Right atrium auricular region (tissue), 2 donors: Measurements from ENCODE around the gene CNOT4. TPM values are rescaled to one million over a fixed set of nuclear protein-coding genes. Genes with fewer than 3 reads are reported as not detected.
"Not testable (repeated sequence)": the region's sequence is repeated elsewhere in the genome, so short reads cannot be mapped to it uniquely, and the experiment has no call there.

Experiments
- DNase-seq: peaks from one replicate; pipeline ENCODE4 v3.0.0-alpha.2; 2019; ENCODE audit warnings: low spot score
- H3K27ac ChIP-seq, 2 donors: fragments of 200-600 bp; sonication (generic); 1 replicate in 1 of 2; 2 replicates in 1 of 2; pipeline ENCODE4 v1.5.1; 2016 to 2019
- H3K27me3 ChIP-seq, 2 donors: fragments of 200-600 bp; sonication (generic); one replicate each; pipeline versions ENCODE4 v1.5.1 to v1.6.0; 2017 to 2019
- H3K36me3 ChIP-seq: fragments of 200-600 bp; sonication (generic); one replicate; pipeline ENCODE4 v1.5.1; 2016
- H3K4me1 ChIP-seq, 2 donors: fragments of 200-600 bp; sonication (generic); one replicate each; pipeline versions ENCODE4 v1.5.1 to v1.6.0; 2017 to 2019
- H3K4me3 ChIP-seq, 2 donors: fragments of 200-600 bp; sonication (generic); 1 replicate in 1 of 2; 2 replicates in 1 of 2; pipeline ENCODE4 v1.5.1; 2017 to 2019; ENCODE audit warnings: mild to moderate bottlenecking in 1 of 2, moderate library complexity in 1 of 2
- H3K9me3 ChIP-seq, 2 donors: fragments of 200-600 bp; sonication (generic); one replicate each; pipeline ENCODE4 v1.5.1; 2019
- total RNA-seq, 2 donors: library from RNA; depleted of rRNA; stranded (reverse); fragments of >200 nt; gene quantifications; one replicate each; pipeline ENCODE4 v1.1.0, GENCODE V29; 2016
- TF ChIP-seq, protein P1 (sequence below), 2 donors: fragments of 200-600 bp; sonication (generic); IDR thresholded peaks; one replicate each; pipeline ENCODE4 v1.5.1; 2019; ENCODE audit warnings: antibody characterized with exemption in 2 of 2

CNOT4 gene
- total RNA-seq, 2 donors from 2014 or later, result 23.3 to 25.3 TPM

DNA sequence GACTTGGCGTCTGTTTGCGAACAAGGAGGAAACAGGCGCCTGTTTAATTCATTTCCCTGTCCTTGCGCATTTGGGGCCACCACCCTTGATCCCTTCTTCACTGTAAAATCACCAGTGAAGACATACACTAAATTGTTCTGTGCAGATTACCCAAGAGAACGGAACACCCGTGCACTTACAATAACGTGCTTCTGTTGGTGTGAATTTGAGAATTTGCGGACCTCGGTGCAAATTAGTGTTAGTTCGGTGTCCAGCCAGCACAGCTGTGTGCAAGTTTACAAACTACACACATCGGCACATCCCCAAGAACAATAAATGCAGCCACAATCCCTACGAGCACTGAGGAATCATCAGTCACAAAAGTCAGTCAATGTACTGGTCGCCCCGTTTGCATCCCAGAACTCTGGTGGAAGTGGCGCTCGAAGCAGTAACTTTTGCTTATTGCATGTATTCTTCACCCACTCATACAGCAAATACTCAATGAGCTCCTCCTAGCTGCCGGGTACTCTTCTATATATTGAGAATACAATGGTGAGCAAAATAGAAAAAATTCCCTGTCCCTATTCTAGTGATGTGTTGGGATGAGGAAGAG, 786 bp upstream of the CNOT4 start:
- Histone ChIP-seq H3K27ac (peak overlapping the region; percentile 38 to 95), H3K4me3 (peak overlapping the region; percentile 78 to 86), H3K36me3 (no peaks in the 10 kb centered on the region), H3K9me3 (no peaks in the 10 kb centered on the region), H3K4me1 (peaks cover 0 to 25% of the 10 kb centered on the region in 2 donors), H3K27me3 (no peaks in the 10 kb centered on the region)
- DNase-seq, result no peak
- TF ChIP-seq, protein P1, sequence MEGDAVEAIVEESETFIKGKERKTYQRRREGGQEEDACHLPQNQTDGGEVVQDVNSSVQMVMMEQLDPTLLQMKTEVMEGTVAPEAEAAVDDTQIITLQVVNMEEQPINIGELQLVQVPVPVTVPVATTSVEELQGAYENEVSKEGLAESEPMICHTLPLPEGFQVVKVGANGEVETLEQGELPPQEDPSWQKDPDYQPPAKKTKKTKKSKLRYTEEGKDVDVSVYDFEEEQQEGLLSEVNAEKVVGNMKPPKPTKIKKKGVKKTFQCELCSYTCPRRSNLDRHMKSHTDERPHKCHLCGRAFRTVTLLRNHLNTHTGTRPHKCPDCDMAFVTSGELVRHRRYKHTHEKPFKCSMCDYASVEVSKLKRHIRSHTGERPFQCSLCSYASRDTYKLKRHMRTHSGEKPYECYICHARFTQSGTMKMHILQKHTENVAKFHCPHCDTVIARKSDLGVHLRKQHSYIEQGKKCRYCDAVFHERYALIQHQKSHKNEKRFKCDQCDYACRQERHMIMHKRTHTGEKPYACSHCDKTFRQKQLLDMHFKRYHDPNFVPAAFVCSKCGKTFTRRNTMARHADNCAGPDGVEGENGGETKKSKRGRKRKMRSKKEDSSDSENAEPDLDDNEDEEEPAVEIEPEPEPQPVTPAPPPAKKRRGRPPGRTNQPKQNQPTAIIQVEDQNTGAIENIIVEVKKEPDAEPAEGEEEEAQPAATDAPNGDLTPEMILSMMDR (IDR thresholded peaks at IDR 0.05), result peak in 1 of 2 donors; percentile 26

DNA sequence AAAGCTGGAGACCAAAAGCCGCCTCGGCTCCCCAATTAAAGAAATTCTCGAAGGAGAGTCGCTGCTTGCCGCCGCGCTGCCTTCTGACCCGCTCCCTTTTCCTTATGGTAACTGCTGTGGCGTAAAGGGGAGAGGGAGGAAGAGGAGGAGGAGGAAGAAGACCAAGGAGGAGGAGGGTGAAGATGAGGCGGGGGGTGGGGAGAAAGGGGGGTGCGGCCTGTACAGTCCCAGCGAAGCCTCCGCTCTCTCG, 388 bp downstream of the CNOT4 start:
- Histone ChIP-seq H3K27me3 (no peaks in the 10 kb centered on the region), H3K27ac (peak overlapping the region; percentile 92 to 95), H3K9me3 (no peaks in the 10 kb centered on the region), H3K4me1 (peaks cover 0 to 25% of the 10 kb centered on the region in 2 donors), H3K36me3 (no peaks in the 10 kb centered on the region), H3K4me3 (peak overlapping the region; percentile 78 to 86)
- DNase-seq, result no peak
- TF ChIP-seq, protein P1 (IDR thresholded peaks at IDR 0.05), result no peak

DNA sequence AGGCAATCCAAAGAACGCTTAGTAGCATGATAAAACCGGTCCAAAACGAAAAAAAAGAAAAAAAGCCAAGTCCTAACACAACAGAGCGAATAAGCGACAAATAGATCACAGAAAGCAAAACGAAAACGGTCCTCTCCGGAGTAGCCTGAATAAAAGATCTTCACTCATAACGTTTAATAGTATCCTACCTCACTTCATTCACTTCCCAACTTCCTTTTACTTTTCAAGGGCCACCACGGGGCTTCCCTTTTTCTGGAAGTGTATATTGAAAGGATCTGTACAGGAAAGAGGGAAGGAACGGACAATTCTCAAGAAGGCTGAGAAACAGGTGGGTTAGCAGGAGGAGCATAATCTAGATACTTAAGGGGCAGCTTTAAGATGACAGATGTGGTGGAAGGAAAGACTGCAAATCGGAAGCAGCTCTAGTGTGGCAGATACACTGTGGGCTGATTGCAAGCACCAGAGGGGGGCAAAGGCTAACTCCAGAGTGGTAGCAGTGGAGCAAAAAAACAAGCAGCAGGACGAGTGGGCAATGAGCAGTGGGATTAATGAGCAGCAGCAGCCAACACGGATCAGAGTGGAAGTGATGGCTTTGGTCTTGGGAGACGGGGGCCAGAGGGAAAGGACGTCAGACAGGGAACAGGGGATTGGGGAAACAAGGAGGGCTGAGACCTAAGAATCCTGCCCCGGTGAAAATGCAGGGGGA, 866 bp downstream of the CNOT4 start:
- DNase-seq, result no peak
- peak overlapping the region; percentile 92 to 95 for H3K27ac ChIP-seq
- H3K27me3 ChIP-seq, result no peaks in the 10 kb centered on the region
- no peaks in the 10 kb centered on the region for H3K9me3 ChIP-seq
- peaks cover 0 to 25% of the 10 kb centered on the region in 2 donors for H3K4me1 ChIP-seq
- TF ChIP-seq, protein P1 (IDR thresholded peaks at IDR 0.05), result no peak
- no peaks in the 10 kb centered on the region for H3K36me3 ChIP-seq
- peak overlapping the region; percentile 78 to 86 for H3K4me3 ChIP-seq

DNA sequence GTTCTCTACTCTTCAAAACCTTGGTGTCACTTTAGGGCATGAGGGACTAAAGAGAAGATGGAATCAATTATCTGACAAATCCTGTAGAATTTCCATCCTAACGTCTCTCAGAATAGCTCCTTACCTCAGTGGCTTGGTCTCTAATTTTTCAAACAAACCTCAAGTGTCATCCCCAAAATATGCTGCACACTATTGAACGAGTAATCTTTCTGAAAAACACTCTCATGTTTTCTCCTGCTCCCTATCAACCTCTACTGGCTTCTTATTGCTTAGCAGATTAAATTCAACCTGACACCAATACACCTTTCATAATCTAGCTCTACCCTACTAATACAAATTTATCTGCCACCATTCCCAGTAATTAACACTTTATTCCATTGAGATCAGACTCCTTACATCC, 8.5 kb downstream of the CNOT4 start:
- peaks cover 0 to 37% of the 10 kb centered on the region in 2 donors for H3K4me1 ChIP-seq
- no peaks in the 10 kb centered on the region for H3K9me3 ChIP-seq
- DNase-seq, result no peak
- no peaks in the 10 kb centered on the region for H3K27me3 ChIP-seq
- H3K36me3 ChIP-seq, result no peaks in the 10 kb centered on the region
- no peak overlapping the region for H3K4me3 ChIP-seq
- H3K27ac ChIP-seq, result no peak overlapping the region
- TF ChIP-seq, protein P1 (IDR thresholded peaks at IDR 0.05), result no peak

DNA sequence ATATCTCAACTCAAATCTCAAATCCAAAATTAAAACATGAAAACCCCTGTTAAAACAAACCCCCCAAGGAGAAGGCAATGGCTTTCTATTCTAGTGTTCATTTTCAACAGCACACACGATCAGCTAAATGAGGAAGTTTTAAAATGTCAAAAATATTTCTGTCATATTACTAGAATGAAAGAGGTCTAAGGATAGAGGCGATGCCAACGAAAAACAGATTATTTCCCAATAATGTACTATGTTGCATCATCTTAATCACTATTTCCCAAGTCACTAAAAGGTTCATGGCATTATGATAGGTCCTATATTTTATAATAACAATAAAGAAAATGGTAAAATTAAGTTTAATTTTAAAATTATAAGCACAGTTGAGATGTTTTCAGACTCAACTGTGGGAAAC, 10.1 kb downstream of the CNOT4 start:
- DNase-seq, result no peak
- Histone ChIP-seq H3K27me3 (no peaks in the 10 kb centered on the region), H3K27ac (no peak overlapping the region), H3K36me3 (no peaks in the 10 kb centered on the region), H3K9me3 (no peaks in the 10 kb centered on the region), H3K4me1 (peaks cover 0 to 39% of the 10 kb centered on the region in 2 donors), H3K4me3 (no peak overlapping the region)
- TF ChIP-seq, protein P1 (IDR thresholded peaks at IDR 0.05), result no peak

DNA sequence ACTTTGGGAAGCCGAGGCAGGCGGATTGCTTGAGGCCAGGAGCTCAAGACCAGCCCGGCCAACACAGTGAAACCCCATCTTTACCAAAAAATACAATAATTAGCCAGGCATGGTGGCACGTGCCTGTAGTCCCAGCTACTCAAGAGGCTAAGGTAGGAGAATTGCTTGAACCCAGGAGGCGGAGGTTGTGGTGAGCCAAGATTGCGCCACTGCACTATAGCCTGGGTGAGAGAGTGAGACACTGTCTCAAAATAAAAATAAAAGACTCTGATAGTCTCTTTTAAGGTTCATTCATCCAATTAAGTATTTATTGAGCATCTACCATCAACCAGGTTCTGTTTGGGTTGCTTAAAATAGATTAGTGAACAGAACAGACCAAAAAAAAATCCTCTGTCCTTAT, 12.7 kb downstream of the CNOT4 start:
- not testable (repeated sequence) for H3K9me3 ChIP-seq, H3K27ac ChIP-seq, DNase-seq, H3K36me3 ChIP-seq, H3K27me3 ChIP-seq, H3K4me3 ChIP-seq
- peaks cover 0 to 39% of the 10 kb centered on the region in 2 donors for H3K4me1 ChIP-seq
